SKM-1 treated with dmso at 0.1 percent for 144 hours (cell line): ENCODE measurements around the gene SETMAR.
"Not testable (repeated sequence)": the region's sequence is repeated elsewhere in the genome, so short reads cannot be mapped to it uniquely, and the experiment has no call there.

ENCODE experiments used
- DNase-seq: peaks from one replicate; lab custom pipeline; 2025; ENCODE audit not compliant: unreplicated experiment; lab: John Stamatoyannopoulos, UW

Gene SETMAR

GRCh38 chr3:4303187-4304123 lies at the start of gene SETMAR:
TSS of gene SETMAR (plus strand) at chr3:4303369. CDS start at chr3:4303371, 2 bp downstream.
- peak; percentile 76 for DNase-seq

GRCh38 chr3:4261406-4261805 lies 41.8 kb upstream of the SETMAR start:
- DNase-seq: no peak

- no peak for DNase-seq
Measured at GRCh38 chr3:4264040-4264439, 39.1 kb upstream of the SETMAR start.

- DNase-seq: peak; percentile 6
Measured at GRCh38 chr3:4270720-4271119, 32.4 kb upstream of the SETMAR start.

- DNase-seq: peak; percentile 2
Measured at GRCh38 chr3:4271834-4272233, 31.3 kb upstream of the SETMAR start.

GRCh38 chr3:4279516-4280105 lies 23.6 kb upstream of the SETMAR start:
- DNase-seq: no peak

- DNase-seq: no peak
Measured at GRCh38 chr3:4281991-4282390, 21.2 kb upstream of the SETMAR start.

GRCh38 chr3:4284865-4285264 lies 18.3 kb upstream of the SETMAR start:
- DNase-seq: no peak

GRCh38 chr3:4289044-4289443 lies 14.1 kb upstream of the SETMAR start:
- no peak for DNase-seq

- peak; percentile 45 for DNase-seq
Measured at GRCh38 chr3:4290272-4290893, 12.8 kb upstream of the SETMAR start.

- DNase-seq: no peak
Measured at GRCh38 chr3:4292301-4292700, 10.9 kb upstream of the SETMAR start.

GRCh38 chr3:4294616-4295327 lies 8.4 kb upstream of the SETMAR start:
- DNase-seq: no peak

- not testable (repeated sequence) for DNase-seq
Measured at GRCh38 chr3:4296454-4296853, 6.7 kb upstream of the SETMAR start.

GRCh38 chr3:4297486-4297885 lies 5.7 kb upstream of the SETMAR start:
- DNase-seq: no peak

GRCh38 chr3:4302747-4303146 lies 422 bp upstream of the SETMAR start:
- no peak for DNase-seq

- DNase-seq: not testable (repeated sequence)
Measured at GRCh38 chr3:4305210-4305609, 2.0 kb downstream of the SETMAR start.

- no peak for DNase-seq
Measured at GRCh38 chr3:4306091-4306490, 2.9 kb downstream of the SETMAR start.

- DNase-seq: no peak
Measured at GRCh38 chr3:4306860-4307259, 3.7 kb downstream of the SETMAR start.

GRCh38 chr3:4309491-4310128 lies 6.4 kb downstream of the SETMAR start:
- no peak for DNase-seq

- DNase-seq: no peak
Measured at GRCh38 chr3:4310971-4311370, 7.8 kb downstream of the SETMAR start.

- DNase-seq: no peak
Measured at GRCh38 chr3:4311496-4311895, 8.3 kb downstream of the SETMAR start.
